Measurements from ENCODE around the gene HCAR1.
"Not testable (repeated sequence)": the region's sequence is repeated elsewhere in the genome, so short reads cannot be mapped to it uniquely, and the experiment has no call there.

HCAR1 gene

GRCh38 chr12:122716658-122717057, 14.0 kb downstream of the HCAR1 start, which contains the start of gene HCAR3:
Gene HCAR3 (minus strand): TSS chr12:122716811. CDS start chr12:122716737, 74 bp downstream.
- DNase-seq = not testable (repeated sequence)

GRCh38 chr12:122715211-122715610, 15.4 kb downstream of the HCAR1 start:
- DNase-seq = not testable (repeated sequence)

GRCh38 chr12:122713491-122714188, 17.0 kb downstream of the HCAR1 start:
- not testable (repeated sequence) for DNase-seq

- not testable (repeated sequence) for DNase-seq
Observed at GRCh38 chr12:122711266-122711665, 19.4 kb downstream of the HCAR1 start.

- not testable (repeated sequence) for DNase-seq
Observed at GRCh38 chr12:122710341-122710740, 20.3 kb downstream of the HCAR1 start.

GRCh38 chr12:122709287-122709686, 21.4 kb downstream of the HCAR1 start:
- not testable (repeated sequence) for DNase-seq

- DNase-seq = not testable (repeated sequence)
Observed at GRCh38 chr12:122703841-122704240, 26.8 kb downstream of the HCAR1 start.

- not testable (repeated sequence) for DNase-seq
Observed at GRCh38 chr12:122702890-122703611, 27.6 kb downstream of the HCAR1 start, which contains the start of gene HCAR2. Gene HCAR2 (minus strand): TSS chr12:122703357. CDS start chr12:122703283, 74 bp downstream.

- not testable (repeated sequence) for DNase-seq
Observed at GRCh38 chr12:122701481-122701880, 29.2 kb downstream of the HCAR1 start.

- DNase-seq = not testable (repeated sequence)
Observed at GRCh38 chr12:122700038-122700710, 30.5 kb downstream of the HCAR1 start.

GRCh38 chr12:122696922-122697321, 33.7 kb downstream of the HCAR1 start:
- DNase-seq = not testable (repeated sequence)

GRCh38 chr12:122691566-122691965, 39.1 kb downstream of the HCAR1 start:
- DNase-seq = no peak

GRCh38 chr12:122688291-122688690, 42.4 kb downstream of the HCAR1 start:
- DNase-seq = no peak

GRCh38 chr12:122687086-122687485, 43.6 kb downstream of the HCAR1 start:
- no peak for DNase-seq

GRCh38 chr12:122686538-122686937, 44.1 kb downstream of the HCAR1 start:
- no peak for DNase-seq

GRCh38 chr12:122684297-122684813, 46.3 kb downstream of the HCAR1 start:
- no peak for DNase-seq

GRCh38 chr12:122681814-122682213, 48.8 kb downstream of the HCAR1 start:
- DNase-seq = no peak

- not testable (repeated sequence) for DNase-seq
Observed at GRCh38 chr12:122680989-122681388, 49.7 kb downstream of the HCAR1 start.

GRCh38 chr12:122676781-122677180, 53.9 kb downstream of the HCAR1 start:
- not testable (repeated sequence) for DNase-seq
